Thyroid gland (tissue), 4 donors: Measurements from ENCODE around the gene NDRG3.

ENCODE experiments used
- POLR2A ChIP-seq, 2 donors: fragments of 450-650 bp; IDR thresholded peaks; one replicate each; pipeline ENCODE4 v1.6.1; 2017; ENCODE audit warnings: antibody characterized with exemption in 2 of 2, mild to moderate bottlenecking in 2 of 2, moderate library complexity in 1 of 2
- TF ChIP-seq, protein P1 (sequence below), 6 experiments: fragments of 200-600 bp in 3 of 6; fragments of 450-650 bp in 3 of 6; sonication (generic) in 3 of 6; IDR thresholded peaks; one replicate each; pipeline ENCODE4 v1.5.1; 2016 to 2019; ENCODE audit warnings: antibody characterized with exemption in 6 of 6, mild to moderate bottlenecking in 2 of 6, inconsistent platforms in 1 of 6, moderate library complexity in 1 of 6

GRCh38 chr20:36793294-36794115, 47.6 kb upstream of the NDRG3 start:
- TF ChIP-seq, protein P1, sequence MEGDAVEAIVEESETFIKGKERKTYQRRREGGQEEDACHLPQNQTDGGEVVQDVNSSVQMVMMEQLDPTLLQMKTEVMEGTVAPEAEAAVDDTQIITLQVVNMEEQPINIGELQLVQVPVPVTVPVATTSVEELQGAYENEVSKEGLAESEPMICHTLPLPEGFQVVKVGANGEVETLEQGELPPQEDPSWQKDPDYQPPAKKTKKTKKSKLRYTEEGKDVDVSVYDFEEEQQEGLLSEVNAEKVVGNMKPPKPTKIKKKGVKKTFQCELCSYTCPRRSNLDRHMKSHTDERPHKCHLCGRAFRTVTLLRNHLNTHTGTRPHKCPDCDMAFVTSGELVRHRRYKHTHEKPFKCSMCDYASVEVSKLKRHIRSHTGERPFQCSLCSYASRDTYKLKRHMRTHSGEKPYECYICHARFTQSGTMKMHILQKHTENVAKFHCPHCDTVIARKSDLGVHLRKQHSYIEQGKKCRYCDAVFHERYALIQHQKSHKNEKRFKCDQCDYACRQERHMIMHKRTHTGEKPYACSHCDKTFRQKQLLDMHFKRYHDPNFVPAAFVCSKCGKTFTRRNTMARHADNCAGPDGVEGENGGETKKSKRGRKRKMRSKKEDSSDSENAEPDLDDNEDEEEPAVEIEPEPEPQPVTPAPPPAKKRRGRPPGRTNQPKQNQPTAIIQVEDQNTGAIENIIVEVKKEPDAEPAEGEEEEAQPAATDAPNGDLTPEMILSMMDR (IDR thresholded peaks at IDR 0.05), result no peak
- no peak for TF ChIP-seq POLR2A (IDR thresholded peaks at IDR 0.05)
